Ovary (tissue), 9 donors: ENCODE data around the gene LRRC49. TPM values are rescaled to one million over a fixed set of nuclear protein-coding genes. Genes with fewer than 3 reads are reported as not detected.

Source experiments
- DNase-seq, 5 donors: peaks; one replicate each; pipeline ENCODE4 v3.0.0-alpha.2; 2019 to 2020
- H3K27ac ChIP-seq, 2 donors: fragments of 200-600 bp; one replicate each; pipeline versions ENCODE4 v1.5.1 to v1.8.0; 2019 to 2022
- H3K27me3 ChIP-seq: fragments of 200-600 bp; one replicate; pipeline ENCODE4 v1.8.0; 2022
- H3K36me3 ChIP-seq: fragments of 200-600 bp; sonication (generic); one replicate; pipeline ENCODE4 v1.5.1; 2019
- H3K4me1 ChIP-seq: one replicate; pipeline ENCODE4 v1.8.1; 2013; ENCODE audit warnings: mild to moderate bottlenecking, moderate library complexity; ENCODE audit not compliant: insufficient read depth
- H3K4me3 ChIP-seq: fragments of 200-600 bp; sonication (generic); one replicate; pipeline ENCODE4 v1.5.1; 2017
- H3K9me3 ChIP-seq, 2 donors: fragments of 200-600 bp in 1 of 2; sonication (generic) in 1 of 2; one replicate each; pipeline versions ENCODE4 v1.5.1 to v1.8.1; 2013 to 2019; ENCODE audit warnings: mild to moderate bottlenecking in 1 of 2, moderate library complexity in 1 of 2
- EP300 ChIP-seq: sonication (generic); formaldehyde crosslinking; IDR thresholded peaks from one replicate; pipeline ENCODE4 v1.6.1; 2017; ENCODE audit warnings: antibody characterized with exemption
- POLR2A ChIP-seq: fragments of 450-650 bp; IDR thresholded peaks from one replicate; pipeline ENCODE4 v1.6.1; 2017; ENCODE audit warnings: antibody characterized with exemption, mild to moderate bottlenecking, moderate library complexity
- WGBS, 3 donors: extraction: QIAGEN DNeasy Blood & Tissue Kit in 1 of 3; methylation state at CpG; one replicate each; pipeline versions ENCODE4 v1.1.5 to v1.1.7; 2013 to 2017; 5-methylcytosine and 5-hydroxymethylcytosine counted together
- intact Hi-C, 4 donors: fragments of 100-400 bp; cut with DNase I; formaldehyde crosslinking; loops; one replicate each; pipeline versions ENCODE4 v1.11.0 to v1.15.1; 2022 to 2023
- polyA plus RNA-seq, 2 donors: library from polyadenylated mRNA; stranded (reverse); fragments of 200-250 nt in 1 of 2; fragments of 350-450 nt in 1 of 2; fragmentation: Illumina TruSeq in 1 of 2; extraction: RNeasy Lipid Tissue Mini Kit (QIAGEN cat#74804) in 1 of 2; gene quantifications; one replicate each; pipeline ENCODE4 v1.2.3, GENCODE V29; 2013 to 2014
- total RNA-seq, 7 donors: library from RNA; depleted of rRNA in 2 of 7; stranded (reverse); fragments of >200 nt in 2 of 7; fragmentation: NEBNext Ultra II Directional in 3 of 7; extraction: Animal tissue kit (Norgen Biotek cat#: 25700) in 3 of 7; gene quantifications; one replicate each; pipeline versions ENCODE4 v1.1.0 to v1.2.4, GENCODE V29; 2016 to 2023
- TF ChIP-seq, protein P1 (sequence below), 3 donors: fragments of 450-650 bp in 2 of 3; fragments of 200-600 bp in 1 of 3; IDR thresholded peaks; one replicate each; pipeline versions ENCODE4 v1.5.1 to v1.8.0; 2016 to 2022; ENCODE audit warnings: antibody characterized with exemption in 3 of 3, mild to moderate bottlenecking in 1 of 3
- donor health status: DM: no; HTN: no; CAD: no; lungs with moderate emphysema.
- donor health status: DM: no; HTN: no; CAD: no.
- donor health status: Bipolar disorder and iron deficiency.
- donor health status: DM: yes; HTN: yes; CAD: no.
- donor health status: DM: no; HTN: no; CAD: no.
- donor health status: DM: yes; HTN: yes; CAD: no.

LRRC49 gene
- total and polyA plus RNA-seq, 9 donors, result 11.9 to 34.6 (median 16.1) TPM

GRCh38 chr15:71083349-71083748 is 190.7 kb downstream of the LRRC49 start:
- Histone ChIP-seq H3K36me3 (no peaks in the 10 kb centered on the region), H3K27me3 (no peaks in the 10 kb centered on the region), H3K9me3 (no peaks in the 10 kb centered on the region), H3K27ac (peak overlapping the region in 1 of 2 donors; percentile 52), H3K4me1 (peaks cover 2% of the 10 kb centered on the region), H3K4me3 (no peak overlapping the region)
- intact Hi-C loops, result no loop called here
- whole genome bisulfite sequencing, 3 donors, result 35 to 62% (median 58%) methylated on average over 5 of the region's 5 CpGs
- DNase-seq, result peak in 2 of 5 donors; percentile 37 to 50
- TF ChIP-seq, protein P1, sequence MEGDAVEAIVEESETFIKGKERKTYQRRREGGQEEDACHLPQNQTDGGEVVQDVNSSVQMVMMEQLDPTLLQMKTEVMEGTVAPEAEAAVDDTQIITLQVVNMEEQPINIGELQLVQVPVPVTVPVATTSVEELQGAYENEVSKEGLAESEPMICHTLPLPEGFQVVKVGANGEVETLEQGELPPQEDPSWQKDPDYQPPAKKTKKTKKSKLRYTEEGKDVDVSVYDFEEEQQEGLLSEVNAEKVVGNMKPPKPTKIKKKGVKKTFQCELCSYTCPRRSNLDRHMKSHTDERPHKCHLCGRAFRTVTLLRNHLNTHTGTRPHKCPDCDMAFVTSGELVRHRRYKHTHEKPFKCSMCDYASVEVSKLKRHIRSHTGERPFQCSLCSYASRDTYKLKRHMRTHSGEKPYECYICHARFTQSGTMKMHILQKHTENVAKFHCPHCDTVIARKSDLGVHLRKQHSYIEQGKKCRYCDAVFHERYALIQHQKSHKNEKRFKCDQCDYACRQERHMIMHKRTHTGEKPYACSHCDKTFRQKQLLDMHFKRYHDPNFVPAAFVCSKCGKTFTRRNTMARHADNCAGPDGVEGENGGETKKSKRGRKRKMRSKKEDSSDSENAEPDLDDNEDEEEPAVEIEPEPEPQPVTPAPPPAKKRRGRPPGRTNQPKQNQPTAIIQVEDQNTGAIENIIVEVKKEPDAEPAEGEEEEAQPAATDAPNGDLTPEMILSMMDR (IDR thresholded peaks at IDR 0.05), result no peak
- TF ChIP-seq EP300 (no peak), POLR2A (no peak)

DNA sequence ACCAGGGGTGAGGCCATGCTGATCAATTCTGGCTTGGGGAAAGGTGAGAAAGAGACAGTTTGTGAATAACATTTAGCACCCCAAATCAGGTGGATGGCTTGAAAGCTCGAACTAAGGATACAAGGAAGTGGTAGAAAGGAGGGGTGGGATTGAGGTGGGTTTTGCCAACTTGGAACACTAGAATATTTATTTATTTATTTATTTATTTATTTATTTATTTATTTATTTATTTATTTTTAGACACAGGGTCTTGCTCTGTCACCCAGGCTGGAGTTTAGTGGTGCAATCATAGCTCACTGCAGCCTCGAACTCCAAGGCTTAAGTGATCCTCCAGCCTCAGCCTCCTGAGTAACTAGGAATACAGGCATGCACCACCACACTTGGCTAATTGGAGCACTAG is 191.6 kb downstream of the LRRC49 start:
- H3K4me3 ChIP-seq, result no peak overlapping the region
- peaks cover 2% of the 10 kb centered on the region for H3K4me1 ChIP-seq
- 92 to 100% (median 96%) methylated on average over 2 of the region's 2 CpGs for WGBS, 3 donors
- DNase-seq, result no peak
- no peaks in the 10 kb centered on the region for H3K9me3 ChIP-seq
- no peaks in the 10 kb centered on the region for H3K27me3 ChIP-seq
- no peak overlapping the region for H3K27ac ChIP-seq
- H3K36me3 ChIP-seq, result no peaks in the 10 kb centered on the region
- TF ChIP-seq, protein P1 (IDR thresholded peaks at IDR 0.05), result no peak
- no peak for TF ChIP-seq EP300
- no peak for TF ChIP-seq POLR2A
- intact Hi-C loops, result no loop called here

- Histone ChIP-seq H3K4me1 (peaks cover 2% of the 10 kb centered on the region), H3K4me3 (no peak overlapping the region), H3K36me3 (no peaks in the 10 kb centered on the region), H3K27me3 (no peaks in the 10 kb centered on the region), H3K27ac (no peak overlapping the region), H3K9me3 (no peaks in the 10 kb centered on the region)
- DNase-seq, result no peak
- 71 to 84% (median 71%) methylated on average over 3 of the region's 3 CpGs for WGBS, 3 donors
- intact Hi-C loops, result no loop called here
- TF ChIP-seq EP300 (no peak), POLR2A (no peak)
- TF ChIP-seq, protein P1 (IDR thresholded peaks at IDR 0.05), result no peak
Observed at GRCh38 chr15:71085809-71086208, 193.2 kb downstream of the LRRC49 start.

- intact Hi-C loops, result no loop called here
- H3K4me1 ChIP-seq, result peaks cover 2% of the 10 kb centered on the region
- H3K9me3 ChIP-seq, result no peaks in the 10 kb centered on the region
- no peaks in the 10 kb centered on the region for H3K27me3 ChIP-seq
- H3K36me3 ChIP-seq, result no peaks in the 10 kb centered on the region
- H3K27ac ChIP-seq, result no peak overlapping the region
- TF ChIP-seq POLR2A (no peak), EP300 (no peak)
- TF ChIP-seq, protein P1 (IDR thresholded peaks at IDR 0.05), result no peak
- DNase-seq, result no peak
- no peak overlapping the region for H3K4me3 ChIP-seq
Observed at GRCh38 chr15:71088155-71088554, 195.5 kb downstream of the LRRC49 start.

- TF ChIP-seq POLR2A (no peak), EP300 (no peak)
- TF ChIP-seq, protein P1 (IDR thresholded peaks at IDR 0.05), result no peak
- no peak for DNase-seq
- intact Hi-C loops, result no loop called here
- no peaks in the 10 kb centered on the region for H3K27me3 ChIP-seq
- no peak overlapping the region for H3K4me3 ChIP-seq
- WGBS, 3 donors, result 95 to 100% (median 97%) methylated on average over 1 of the region's 1 CpG
- H3K9me3 ChIP-seq, result no peaks in the 10 kb centered on the region
- no peaks in the 10 kb centered on the region for H3K4me1 ChIP-seq
- no peak overlapping the region for H3K27ac ChIP-seq
- H3K36me3 ChIP-seq, result no peaks in the 10 kb centered on the region
Observed at GRCh38 chr15:71088683-71089082, 196.1 kb downstream of the LRRC49 start.
